Endothelial cell of umbilical vein (primary cell): ENCODE measurements around the gene HECTD4.

ENCODE experiments used
- EZH2 ChIP-seq: IDR thresholded peaks from 2 replicates; pipeline ENCODE4 v1.6.1; 2012; ENCODE audit warnings: borderline replicate concordance, low read depth, mild to moderate bottlenecking, moderate library complexity, low read length, inconsistent platforms; ENCODE audit not compliant: severe bottlenecking
- JUN ChIP-seq: IDR thresholded peaks from 2 replicates; pipeline ENCODE4 v1.6.1; 2011; ENCODE audit warnings: borderline replicate concordance, low read depth; ENCODE audit not compliant: insufficient read length, insufficient read depth
- MYC ChIP-seq: IDR thresholded peaks from one replicate; pipeline ENCODE4 v1.6.1; 2011; ENCODE audit warnings: mild to moderate bottlenecking, low read depth, low read length
- POLR2A ChIP-seq: IDR thresholded peaks from 2 replicates; pipeline ENCODE4 v1.6.1; 2012; ENCODE audit warnings: low read depth, mild to moderate bottlenecking, control low read depth, low read length
- TF ChIP-seq, protein P1 (sequence below), 2 donors: IDR thresholded peaks; 1 replicate in 1 of 2; 2 replicates in 1 of 2; pipeline ENCODE4 v1.5.1; 2011; ENCODE audit warnings: low read length in 2 of 2, mild to moderate bottlenecking in 2 of 2, moderate library complexity in 2 of 2, control low read depth in 1 of 2, inconsistent platforms in 1 of 2, low read depth in 1 of 2; ENCODE audit not compliant: insufficient read depth in 1 of 2; ENCODE audit errors: extremely low read depth in 1 of 2

- TF ChIP-seq, protein P1, sequence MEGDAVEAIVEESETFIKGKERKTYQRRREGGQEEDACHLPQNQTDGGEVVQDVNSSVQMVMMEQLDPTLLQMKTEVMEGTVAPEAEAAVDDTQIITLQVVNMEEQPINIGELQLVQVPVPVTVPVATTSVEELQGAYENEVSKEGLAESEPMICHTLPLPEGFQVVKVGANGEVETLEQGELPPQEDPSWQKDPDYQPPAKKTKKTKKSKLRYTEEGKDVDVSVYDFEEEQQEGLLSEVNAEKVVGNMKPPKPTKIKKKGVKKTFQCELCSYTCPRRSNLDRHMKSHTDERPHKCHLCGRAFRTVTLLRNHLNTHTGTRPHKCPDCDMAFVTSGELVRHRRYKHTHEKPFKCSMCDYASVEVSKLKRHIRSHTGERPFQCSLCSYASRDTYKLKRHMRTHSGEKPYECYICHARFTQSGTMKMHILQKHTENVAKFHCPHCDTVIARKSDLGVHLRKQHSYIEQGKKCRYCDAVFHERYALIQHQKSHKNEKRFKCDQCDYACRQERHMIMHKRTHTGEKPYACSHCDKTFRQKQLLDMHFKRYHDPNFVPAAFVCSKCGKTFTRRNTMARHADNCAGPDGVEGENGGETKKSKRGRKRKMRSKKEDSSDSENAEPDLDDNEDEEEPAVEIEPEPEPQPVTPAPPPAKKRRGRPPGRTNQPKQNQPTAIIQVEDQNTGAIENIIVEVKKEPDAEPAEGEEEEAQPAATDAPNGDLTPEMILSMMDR (IDR thresholded peaks at IDR 0.05; ENCODE audit: extremely low read depth in 1 of 2, insufficient read depth in 1 of 2, low read depth in 1 of 2, low read length in 2 of 2): no peak
- TF ChIP-seq EZH2: no peak
- no peak for TF ChIP-seq POLR2A
- TF ChIP-seq MYC: no peak
- TF ChIP-seq JUN: no peak
These were observed 74.8 kb downstream of the HECTD4 start for GRCh38 chr12:112307317-112308011.
